Nephron (organoid): Measurements from ENCODE around the gene LMTK2.

Experiments used
- H3K27ac Mint-ChIP-seq, 3 experiments: 2 replicates each; pipeline ENCODE4 v1.8.0; 2020; ENCODE audit warnings: mixed read lengths in 3 of 3, mild to moderate bottlenecking in 2 of 3, moderate library complexity in 1 of 3
- H3K27me3 Mint-ChIP-seq: 2 replicates; pipeline ENCODE4 v1.8.0; 2021; ENCODE audit warnings: low read depth, mild to moderate bottlenecking, moderate library complexity, mixed read lengths
- H3K36me3 Mint-ChIP-seq: 2 replicates; pipeline ENCODE4 v1.8.0; 2020; ENCODE audit warnings: low read depth, mixed read lengths
- H3K4me1 Mint-ChIP-seq: 2 replicates; pipeline ENCODE4 v1.8.0; 2020; ENCODE audit warnings: mixed read lengths
- H3K4me3 Mint-ChIP-seq, 3 experiments: 2 replicates each; pipeline ENCODE4 v1.8.0; 2020; ENCODE audit warnings: mild to moderate bottlenecking in 3 of 3, mixed read lengths in 3 of 3, moderate library complexity in 2 of 3
- H3K9me3 Mint-ChIP-seq: 2 replicates; pipeline ENCODE4 v1.8.0; 2020; ENCODE audit warnings: mixed read lengths
- CTCF ChIP-seq, 3 experiments: fragments of 200-600 bp; sonication (generic); IDR thresholded peaks; one replicate each; pipeline ENCODE4 v1.5.0; 2021; ENCODE audit warnings: antibody characterized with exemption in 3 of 3; ENCODE audit not compliant: unreplicated experiment in 3 of 3

Gene LMTK2

GRCh38 chr7:98081319-98081718 lies 25.3 kb upstream of the LMTK2 start:
- Mint-ChIP-seq H3K36me3 (no peaks in the 10 kb centered on the region), H3K27me3 (peaks cover 5% of the 10 kb centered on the region), H3K9me3 (no peaks in the 10 kb centered on the region), H3K4me3 (no peak overlapping the region), H3K4me1 (no peaks in the 10 kb centered on the region), H3K27ac (no peak overlapping the region)
- no peak for TF ChIP-seq CTCF (IDR thresholded peaks at IDR 0.05; ENCODE audit: unreplicated experiment in 3 of 3)

GRCh38 chr7:98084631-98085030 lies 22.0 kb upstream of the LMTK2 start:
- no peaks in the 10 kb centered on the region for H3K27me3 Mint-ChIP-seq
- TF ChIP-seq CTCF (IDR thresholded peaks at IDR 0.05; ENCODE audit: unreplicated experiment in 3 of 3): no peak
- H3K4me1 Mint-ChIP-seq: no peaks in the 10 kb centered on the region
- no peak overlapping the region for H3K4me3 Mint-ChIP-seq
- no peaks in the 10 kb centered on the region for H3K9me3 Mint-ChIP-seq
- H3K36me3 Mint-ChIP-seq: no peaks in the 10 kb centered on the region
- no peak overlapping the region for H3K27ac Mint-ChIP-seq

GRCh38 chr7:98085674-98086073 lies 21.0 kb upstream of the LMTK2 start:
- no peaks in the 10 kb centered on the region for H3K9me3 Mint-ChIP-seq
- no peak overlapping the region for H3K4me3 Mint-ChIP-seq
- no peaks in the 10 kb centered on the region for H3K27me3 Mint-ChIP-seq
- H3K36me3 Mint-ChIP-seq: no peaks in the 10 kb centered on the region
- TF ChIP-seq CTCF (IDR thresholded peaks at IDR 0.05; ENCODE audit: unreplicated experiment in 3 of 3): no peak
- no peak overlapping the region for H3K27ac Mint-ChIP-seq
- no peaks in the 10 kb centered on the region for H3K4me1 Mint-ChIP-seq

GRCh38 chr7:98086281-98086718 lies 20.4 kb upstream of the LMTK2 start:
- Mint-ChIP-seq H3K36me3 (no peaks in the 10 kb centered on the region), H3K4me1 (no peaks in the 10 kb centered on the region), H3K27me3 (no peaks in the 10 kb centered on the region), H3K27ac (no peak overlapping the region), H3K4me3 (no peak overlapping the region), H3K9me3 (no peaks in the 10 kb centered on the region)
- TF ChIP-seq CTCF (IDR thresholded peaks at IDR 0.05; ENCODE audit: unreplicated experiment in 3 of 3): no peak

- H3K27ac Mint-ChIP-seq: no peak overlapping the region
- no peaks in the 10 kb centered on the region for H3K4me1 Mint-ChIP-seq
- no peaks in the 10 kb centered on the region for H3K27me3 Mint-ChIP-seq
- no peaks in the 10 kb centered on the region for H3K9me3 Mint-ChIP-seq
- no peak for TF ChIP-seq CTCF (IDR thresholded peaks at IDR 0.05; ENCODE audit: unreplicated experiment in 3 of 3)
- no peak overlapping the region for H3K4me3 Mint-ChIP-seq
- H3K36me3 Mint-ChIP-seq: no peaks in the 10 kb centered on the region
Observed at GRCh38 chr7:98088109-98088508, 18.6 kb upstream of the LMTK2 start.

GRCh38 chr7:98090116-98090515 lies 16.5 kb upstream of the LMTK2 start:
- Mint-ChIP-seq H3K9me3 (peaks cover 12% of the 10 kb centered on the region), H3K4me1 (no peaks in the 10 kb centered on the region), H3K27ac (no peak overlapping the region), H3K4me3 (no peak overlapping the region), H3K27me3 (no peaks in the 10 kb centered on the region), H3K36me3 (no peaks in the 10 kb centered on the region)
- no peak for TF ChIP-seq CTCF (IDR thresholded peaks at IDR 0.05; ENCODE audit: unreplicated experiment in 3 of 3)
